Measurements from ENCODE around the gene SVEP1. TPM values are rescaled to one million over a fixed set of nuclear protein-coding genes. Genes with fewer than 3 reads are reported as not detected.

The SVEP1 gene
- total and polyA plus RNA-seq, 2 experiments from 2014 or later: 5.3 to 14.6 TPM

- no peaks in the 10 kb centered on the region for H3K9me2 ChIP-seq (replicated peaks; ENCODE audit: insufficient read depth)
- no peak overlapping the region for H2AFZ ChIP-seq
- no peaks in the 10 kb centered on the region for H3K27me3 ChIP-seq
- DNase-seq (ENCODE audit: low spot score): no peak
- no peak overlapping the region for H3K4me2 ChIP-seq
- H3K9me3 ChIP-seq (ENCODE audit: low read depth): no peaks in the 10 kb centered on the region
- no peaks in the 10 kb centered on the region for H3K79me2 ChIP-seq
- no peak overlapping the region for H3K27ac ChIP-seq
- no peaks in the 10 kb centered on the region for H3K36me3 ChIP-seq (replicated peaks; ENCODE audit: insufficient read depth, low read depth)
- 78% methylated on average over 2 of the region's 2 CpGs for WGBS (ENCODE audit: low lambda C conversion rate, missing lambda C conversion rate)
- TF ChIP-seq CTCF (IDR thresholded peaks at IDR 0.05; ENCODE audit: poor library complexity) (peak; percentile 21), EZH2 (IDR thresholded peaks at IDR 0.05; ENCODE audit: borderline replicate concordance) (no peak), EZH2phosphoT487 (IDR thresholded peaks at IDR 0.05; ENCODE audit: low read depth, severe bottlenecking, unreplicated experiment) (no peak)
- H3K4me1 ChIP-seq (ENCODE audit: insufficient read depth): no peaks in the 10 kb centered on the region
- no peak overlapping the region for H3K4me3 ChIP-seq
- H4K20me1 ChIP-seq (ENCODE audit: insufficient read depth, poor library complexity, severe bottlenecking): no peaks in the 10 kb centered on the region
Observed at GRCh38 chr9:110340306-110340705, 239.2 kb downstream of the SVEP1 start.

- H3K9me3 ChIP-seq (ENCODE audit: low read depth): no peaks in the 10 kb centered on the region
- no peak overlapping the region for H3K4me2 ChIP-seq
- H3K36me3 ChIP-seq (replicated peaks; ENCODE audit: insufficient read depth, low read depth): no peaks in the 10 kb centered on the region
- H3K27ac ChIP-seq: no peak overlapping the region
- H3K9me2 ChIP-seq (replicated peaks; ENCODE audit: insufficient read depth): no peaks in the 10 kb centered on the region
- DNase-seq (ENCODE audit: low spot score): no peak
- WGBS (ENCODE audit: low lambda C conversion rate, missing lambda C conversion rate): 82% methylated on average over 1 of the region's 1 CpG
- no peaks in the 10 kb centered on the region for H3K4me1 ChIP-seq (ENCODE audit: insufficient read depth)
- H3K27me3 ChIP-seq: no peaks in the 10 kb centered on the region
- H3K4me3 ChIP-seq: no peak overlapping the region
- no peak overlapping the region for H2AFZ ChIP-seq
- TF ChIP-seq EZH2phosphoT487 (IDR thresholded peaks at IDR 0.05; ENCODE audit: low read depth, severe bottlenecking, unreplicated experiment) (no peak), EZH2 (IDR thresholded peaks at IDR 0.05; ENCODE audit: borderline replicate concordance) (no peak), CTCF (IDR thresholded peaks at IDR 0.05; ENCODE audit: poor library complexity) (no peak)
- H4K20me1 ChIP-seq (ENCODE audit: insufficient read depth, poor library complexity, severe bottlenecking): no peaks in the 10 kb centered on the region
- no peaks in the 10 kb centered on the region for H3K79me2 ChIP-seq
Observed at GRCh38 chr9:110338143-110338542, 241.4 kb downstream of the SVEP1 start.

GRCh38 chr9:110337727-110338126 lies 241.8 kb downstream of the SVEP1 start, which contains the start of gene TXNDC8:
TXNDC8 (minus strand) TSS chr9:110337863.
- TF ChIP-seq CTCF (IDR thresholded peaks at IDR 0.05; ENCODE audit: poor library complexity) (no peak), EZH2phosphoT487 (IDR thresholded peaks at IDR 0.05; ENCODE audit: low read depth, severe bottlenecking, unreplicated experiment) (no peak), EZH2 (IDR thresholded peaks at IDR 0.05; ENCODE audit: borderline replicate concordance) (no peak)
- Histone ChIP-seq H3K9me2 (replicated peaks; ENCODE audit: insufficient read depth) (no peaks in the 10 kb centered on the region), H3K4me2 (no peak within 1 kb of the TSS), H3K36me3 (replicated peaks; ENCODE audit: insufficient read depth, low read depth) (no peaks in the 10 kb centered on the region), H3K79me2 (no peaks in the 10 kb centered on the region), H2AFZ (no peak within 1 kb of the TSS), H4K20me1 (ENCODE audit: insufficient read depth, poor library complexity, severe bottlenecking) (no peaks in the 10 kb centered on the region), H3K4me3 (no peak within 1 kb of the TSS), H3K4me1 (ENCODE audit: insufficient read depth) (no peaks in the 10 kb centered on the region), H3K9me3 (ENCODE audit: low read depth) (no peaks in the 10 kb centered on the region), H3K27ac (no peak within 1 kb of the TSS), H3K27me3 (no peaks in the 10 kb centered on the region)
- no peak for DNase-seq (ENCODE audit: low spot score)
- 92% methylated on average over 1 of the region's 1 CpG for WGBS (ENCODE audit: low lambda C conversion rate, missing lambda C conversion rate)

- H3K4me3 ChIP-seq: no peak overlapping the region
- no peaks in the 10 kb centered on the region for H3K9me3 ChIP-seq (ENCODE audit: low read depth)
- H3K79me2 ChIP-seq: no peaks in the 10 kb centered on the region
- no peaks in the 10 kb centered on the region for H3K36me3 ChIP-seq (replicated peaks; ENCODE audit: insufficient read depth, low read depth)
- no peaks in the 10 kb centered on the region for H3K4me1 ChIP-seq (ENCODE audit: insufficient read depth)
- TF ChIP-seq EZH2phosphoT487 (IDR thresholded peaks at IDR 0.05; ENCODE audit: low read depth, severe bottlenecking, unreplicated experiment) (no peak), EZH2 (IDR thresholded peaks at IDR 0.05; ENCODE audit: borderline replicate concordance) (no peak), CTCF (IDR thresholded peaks at IDR 0.05; ENCODE audit: poor library complexity) (no peak)
- 94% methylated on average over 1 of the region's 1 CpG for WGBS (ENCODE audit: low lambda C conversion rate, missing lambda C conversion rate)
- no peak for DNase-seq (ENCODE audit: low spot score)
- H4K20me1 ChIP-seq (ENCODE audit: insufficient read depth, poor library complexity, severe bottlenecking): no peaks in the 10 kb centered on the region
- no peak overlapping the region for H3K27ac ChIP-seq
- no peaks in the 10 kb centered on the region for H3K9me2 ChIP-seq (replicated peaks; ENCODE audit: insufficient read depth)
- H3K27me3 ChIP-seq: no peaks in the 10 kb centered on the region
- H2AFZ ChIP-seq: no peak overlapping the region
- no peak overlapping the region for H3K4me2 ChIP-seq
Observed at GRCh38 chr9:110336363-110336762, 243.2 kb downstream of the SVEP1 start.

All from hepatocyte (in vitro differentiated cells).